Right lobe of liver (tissue), 6 donors: Measurements from ENCODE around the gene INHBC. TPM values are rescaled to one million over a fixed set of nuclear protein-coding genes. Genes with fewer than 3 reads are reported as not detected.

Experiments
- ATAC-seq, 4 donors: fragments of 200-7000 bp; cut with Tn5 transposase; one replicate each; pipeline ENCODE4 v1.9.1; 2020; ENCODE audit warnings: mild to moderate bottlenecking in 4 of 4, moderate library complexity in 4 of 4
- DNase-seq, 3 donors: peaks; one replicate each; pipeline ENCODE4 v3.0.0-alpha.2; 2020
- H3K27ac ChIP-seq, 3 donors: fragments of 200-600 bp; one replicate each; pipeline ENCODE4 v1.8.0; 2022
- H3K27me3 ChIP-seq, 2 donors: fragments of 200-600 bp; one replicate each; pipeline ENCODE4 v1.8.0; 2022
- H3K36me3 ChIP-seq, 4 donors: fragments of 200-600 bp; sonication (generic) in 1 of 4; one replicate each; pipeline versions ENCODE4 v1.5.1 to v1.8.0; 2017 to 2022; ENCODE audit warnings: control low read depth in 1 of 4
- H3K4me1 ChIP-seq, 4 donors: fragments of 200-600 bp; sonication (generic) in 1 of 4; one replicate each; pipeline versions ENCODE4 v1.5.1 to v1.8.0; 2017 to 2022; ENCODE audit warnings: control low read depth in 1 of 4
- H3K4me3 ChIP-seq, 3 donors: fragments of 200-600 bp; one replicate each; pipeline ENCODE4 v1.8.0; 2022
- H3K9me3 ChIP-seq, 4 donors: fragments of 200-600 bp; sonication (generic) in 1 of 4; one replicate each; pipeline versions ENCODE4 v1.5.1 to v1.8.0; 2017 to 2022; ENCODE audit warnings: control low read depth in 1 of 4
- CTCF ChIP-seq, 4 donors: fragments of 200-600 bp in 3 of 4; fragments of 450-650 bp in 1 of 4; IDR thresholded peaks; one replicate each; pipeline versions ENCODE4 v1.5.1 to v1.8.0; 2016 to 2022; ENCODE audit warnings: antibody characterized with exemption in 4 of 4, mild to moderate bottlenecking in 2 of 4
- POLR2A ChIP-seq: fragments of 450-650 bp; IDR thresholded peaks from one replicate; pipeline ENCODE4 v1.6.1; 2017; ENCODE audit warnings: antibody characterized with exemption, mild to moderate bottlenecking
- WGBS: methylation state at CpG from one replicate; pipeline ENCODE4 v1.1.6; 2018; ENCODE audit warnings: low coverage, low lambda C conversion rate; ENCODE audit not compliant: insufficient coverage; ENCODE audit errors: missing lambda C conversion rate; 5-methylcytosine and 5-hydroxymethylcytosine counted together
- intact Hi-C, 2 donors: fragments of 100-400 bp; cut with DNase I; formaldehyde crosslinking; loops; one replicate each; pipeline versions ENCODE4 v1.11.2 to v1.14.1; 2022
- total RNA-seq, 6 experiments: library from RNA; depleted of rRNA in 2 of 6; stranded (reverse); fragments of >200 nt in 2 of 6; fragmentation: NEBNext Ultra II Directional in 3 of 6; extraction: Animal tissue kit (Norgen Biotek cat#: 25700) in 3 of 6; gene quantifications; one replicate each; pipeline versions ENCODE4 v1.1.0 to v1.2.4, GENCODE V29; 2016 to 2023
- donor health status: DM: no; HTN: yes; CAD: no.
- donor health status: DM: no; HTN: no; CAD: no.
- donor health status: DM: no; HTN: no; CAD: no.
- donor health status: DM: no; HTN: yes; CAD: no.
- donor health status: DM: no; HTN: yes; CAD: no.

Gene INHBC
- total RNA-seq, 6 experiments from 2014 or later: 14.7 to 123 (median 63.6) TPM

- TF ChIP-seq POLR2A: no peak
- TF ChIP-seq CTCF (IDR thresholded peaks at IDR 0.05): no peak
- no peak for ATAC-seq
- Histone ChIP-seq H3K27ac (no peak overlapping the region), H3K27me3 (peaks cover 0 to 14% of the 10 kb centered on the region in 2 donors), H3K4me1 (peaks cover 0 to 13% (median 5%) of the 10 kb centered on the region in 4 donors), H3K4me3 (no peak overlapping the region), H3K36me3 (no peaks in the 10 kb centered on the region), H3K9me3 (no peaks in the 10 kb centered on the region)
- intact Hi-C loops: no loop called here
- WGBS: 30% methylated on average over 3 of the region's 3 CpGs
- DNase-seq: no peak
Observed at GRCh38 chr12:57473392-57473791, 38.8 kb downstream of the INHBC start.

- Histone ChIP-seq H3K36me3 (no peaks in the 10 kb centered on the region), H3K4me1 (peaks cover 0 to 13% (median 5%) of the 10 kb centered on the region in 4 donors), H3K4me3 (no peak overlapping the region), H3K9me3 (no peaks in the 10 kb centered on the region), H3K27ac (no peak overlapping the region), H3K27me3 (peaks cover 0 to 14% of the 10 kb centered on the region in 2 donors)
- ATAC-seq: no peak
- intact Hi-C loops: no loop called here
- DNase-seq: no peak
- WGBS: 90% methylated on average over 5 of the region's 5 CpGs
- TF ChIP-seq CTCF (IDR thresholded peaks at IDR 0.05) (no peak), POLR2A (no peak)
Observed at GRCh38 chr12:57473886-57474285, 39.3 kb downstream of the INHBC start.

GRCh38 chr12:57474430-57474829, 39.8 kb downstream of the INHBC start:
- intact Hi-C loops: no loop called here
- H3K36me3 ChIP-seq: no peaks in the 10 kb centered on the region
- no peak overlapping the region for H3K4me3 ChIP-seq
- no peak overlapping the region for H3K27ac ChIP-seq
- H3K27me3 ChIP-seq: peaks cover 0 to 14% of the 10 kb centered on the region in 2 donors
- 80% methylated on average over 4 of the region's 8 CpGs for WGBS
- H3K9me3 ChIP-seq: no peaks in the 10 kb centered on the region
- no peak for DNase-seq
- TF ChIP-seq POLR2A (no peak), CTCF (IDR thresholded peaks at IDR 0.05) (no peak)
- no peak for ATAC-seq
- peaks cover 0 to 13% (median 5%) of the 10 kb centered on the region in 4 donors for H3K4me1 ChIP-seq

- Histone ChIP-seq H3K27me3 (peaks cover 0 to 14% of the 10 kb centered on the region in 2 donors), H3K36me3 (no peaks in the 10 kb centered on the region), H3K27ac (no peak overlapping the region), H3K9me3 (no peaks in the 10 kb centered on the region), H3K4me3 (no peak overlapping the region), H3K4me1 (peaks cover 0 to 13% (median 5%) of the 10 kb centered on the region in 4 donors)
- TF ChIP-seq POLR2A: no peak
- no peak for TF ChIP-seq CTCF (IDR thresholded peaks at IDR 0.05)
- intact Hi-C loops: no loop called here
- ATAC-seq: no peak
- WGBS: 100% methylated on average over 1 of the region's 7 CpGs
- DNase-seq: no peak
Observed at GRCh38 chr12:57474862-57475261, 40.3 kb downstream of the INHBC start.
